AG04450 (cell line): ENCODE results near the gene MGAT1. TPM values are rescaled to one million over a fixed set of nuclear protein-coding genes. Genes with fewer than 3 reads are reported as not detected.
A peak's percentile ranks its signal among the peaks of the same experiment; 100 is the strongest.

Source experiments
- CTCF ChIA-PET: fragments of 300-600, 350-600 bp; formaldehyde crosslinking; extraction: SDS; loops from one replicate; lab custom pipeline; 2022; ENCODE audit warnings: antibody characterized with exemption, inconsistent platforms; lab: Charles Lee
- POLR2A ChIA-PET: fragments of 350-600 bp; formaldehyde crosslinking; extraction: SDS; loops from one replicate; lab custom pipeline; 2021; ENCODE audit warnings: antibody characterized with exemption, inconsistent platforms; lab: Yijun Ruan, JAX
- DNase-seq: peaks from one replicate; pipeline ENCODE4 v3.0.0-alpha.2; 2011; ENCODE audit warnings: low read depth, low spot score
- H3K27ac ChIP-seq: one replicate; pipeline ENCODE4 v1.5.1; 2012; ENCODE audit warnings: low read depth, low read length, control low read depth
- H3K27me3 ChIP-seq: one replicate; pipeline ENCODE4 v1.6.0; 2012; ENCODE audit warnings: low read length; ENCODE audit not compliant: control insufficient read depth, insufficient read depth
- H3K4me3 ChIP-seq: 2 replicates; pipeline ENCODE4 v1.5.1; 2011; ENCODE audit warnings: mild to moderate bottlenecking, low read depth, low read length, control low read depth
- H3K9me3 ChIP-seq: 2 replicates; pipeline ENCODE4 v1.5.1; 2012; ENCODE audit warnings: low read length; ENCODE audit not compliant: control insufficient read depth, insufficient read depth
- polyA plus RNA-seq: library from polyadenylated mRNA; depleted of rRNA; stranded (reverse); fragments of >200 nt; gene quantifications from 2 replicates; pipeline ENCODE4 v1.2.3, GENCODE V29; 2011
- TF ChIP-seq, protein P1 (sequence below): IDR thresholded peaks from 2 replicates; pipeline ENCODE4 v1.5.1; 2011; ENCODE audit warnings: low read depth, low read length, control low read depth, inconsistent platforms

The MGAT1 gene
- polyA plus RNA-seq, 1 experiment = 96.2 TPM

DNA sequence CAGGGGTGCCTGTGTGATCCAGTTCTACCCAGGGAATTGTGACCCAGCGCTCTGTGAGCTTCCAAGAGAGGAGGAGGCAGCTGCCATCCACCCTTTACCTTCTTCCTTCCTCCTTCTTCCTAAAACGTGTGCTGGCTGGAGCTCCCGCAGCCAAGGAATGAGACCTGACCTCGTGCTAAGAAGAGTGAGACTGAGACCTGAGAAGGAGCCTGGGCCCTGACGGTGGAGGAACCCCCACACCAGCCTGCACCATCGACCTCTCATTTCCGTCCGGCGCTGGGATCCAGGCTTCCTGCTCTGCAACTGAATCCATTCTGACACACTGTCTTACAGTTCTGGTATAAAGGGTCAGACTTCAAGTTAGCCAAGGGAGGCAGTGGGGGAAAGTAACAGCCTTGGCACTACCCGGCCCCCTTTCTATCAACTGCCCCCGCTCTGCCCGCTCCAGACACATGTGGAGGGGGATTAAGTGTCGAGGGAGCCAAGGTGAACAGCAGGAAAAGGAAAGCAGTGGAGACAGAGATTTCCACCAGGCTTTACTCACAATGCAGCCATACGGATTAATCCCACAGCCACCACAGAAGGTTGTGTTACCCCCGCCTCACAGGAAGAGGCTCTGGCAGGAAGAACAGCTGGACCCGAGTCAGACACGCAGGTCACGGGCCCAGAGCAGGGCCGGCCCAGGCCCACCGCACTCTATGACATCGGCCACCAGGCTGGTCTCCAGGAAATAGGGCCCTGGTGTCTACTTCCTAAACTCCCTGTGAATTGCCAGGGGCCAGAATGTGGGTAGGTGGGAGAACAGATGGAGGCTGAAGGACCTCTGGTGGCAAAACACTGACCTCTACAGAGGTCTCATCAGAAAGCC, 15.8 kb downstream of the MGAT1 start:
- Histone ChIP-seq H3K4me3 (no peak overlapping the region), H3K9me3 (peaks cover under 1% of the 10 kb centered on the region; the same call in 1 of the 2 replicates), H3K27ac (peak overlapping the region; percentile 99), H3K27me3 (no peaks in the 10 kb centered on the region)
- DNase-seq = no peak
- ChIA-PET POLR2A (interaction anchor here (0.9 to 2.9 kb wide), 9 partner anchors 11 to 474 kb away, joined by 3 to 20 read pairs (median 7); partner anchors contain the start of genes MGAT1, TRIM52 and ZFP62), CTCF (no interaction called here)
- TF ChIP-seq, protein P1, sequence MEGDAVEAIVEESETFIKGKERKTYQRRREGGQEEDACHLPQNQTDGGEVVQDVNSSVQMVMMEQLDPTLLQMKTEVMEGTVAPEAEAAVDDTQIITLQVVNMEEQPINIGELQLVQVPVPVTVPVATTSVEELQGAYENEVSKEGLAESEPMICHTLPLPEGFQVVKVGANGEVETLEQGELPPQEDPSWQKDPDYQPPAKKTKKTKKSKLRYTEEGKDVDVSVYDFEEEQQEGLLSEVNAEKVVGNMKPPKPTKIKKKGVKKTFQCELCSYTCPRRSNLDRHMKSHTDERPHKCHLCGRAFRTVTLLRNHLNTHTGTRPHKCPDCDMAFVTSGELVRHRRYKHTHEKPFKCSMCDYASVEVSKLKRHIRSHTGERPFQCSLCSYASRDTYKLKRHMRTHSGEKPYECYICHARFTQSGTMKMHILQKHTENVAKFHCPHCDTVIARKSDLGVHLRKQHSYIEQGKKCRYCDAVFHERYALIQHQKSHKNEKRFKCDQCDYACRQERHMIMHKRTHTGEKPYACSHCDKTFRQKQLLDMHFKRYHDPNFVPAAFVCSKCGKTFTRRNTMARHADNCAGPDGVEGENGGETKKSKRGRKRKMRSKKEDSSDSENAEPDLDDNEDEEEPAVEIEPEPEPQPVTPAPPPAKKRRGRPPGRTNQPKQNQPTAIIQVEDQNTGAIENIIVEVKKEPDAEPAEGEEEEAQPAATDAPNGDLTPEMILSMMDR = no peak

DNA sequence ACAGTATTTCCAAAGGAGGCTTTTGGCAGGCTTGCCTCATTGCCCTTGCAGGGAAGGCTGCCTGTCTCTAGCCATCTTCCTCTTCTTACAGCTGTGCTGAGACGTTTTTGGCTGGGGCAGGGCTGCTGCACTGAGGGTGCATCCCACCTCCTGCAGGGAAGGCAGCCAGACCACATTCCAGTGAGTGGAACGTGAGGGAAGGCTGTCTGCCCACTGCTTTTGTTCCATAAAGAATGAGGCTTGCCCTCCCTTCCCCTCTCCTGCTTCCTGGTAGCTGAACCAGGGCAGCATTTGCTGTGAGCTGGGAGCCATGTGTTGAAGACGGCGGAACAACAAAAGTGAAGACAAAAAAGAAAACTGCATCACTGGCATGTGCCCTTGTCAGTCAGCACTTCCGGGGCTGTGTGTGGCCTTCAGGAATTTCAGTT, 16.8 kb downstream of the MGAT1 start:
- CTCF ChIA-PET = interaction anchor here (3.2 kb wide), 1 partner anchor 83 kb away, joined by 14 read pairs; no protein-coding TSS in a partner anchor
- H3K4me3 ChIP-seq = no peak overlapping the region
- TF ChIP-seq, protein P1 = no peak
- H3K27ac ChIP-seq = peak overlapping the region; percentile 99
- no peaks in the 10 kb centered on the region for H3K27me3 ChIP-seq
- H3K9me3 ChIP-seq = no peaks in the 10 kb centered on the region
- POLR2A ChIA-PET = interaction anchor here (0.9 to 2.9 kb wide), 9 partner anchors 9 to 475 kb away, joined by 3 to 20 read pairs (median 7); partner anchors contain the start of genes MGAT1, TRIM52 and ZFP62
- peak; percentile 60 for DNase-seq

GRCh38 chr5:180785121-180785781, 17.4 kb downstream of the MGAT1 start:
- peak; percentile 55 for DNase-seq
- CTCF ChIA-PET = interaction anchor here (0.5 to 3.2 kb wide), 9 partner anchors 9 to 449 kb away, joined by 3 to 15 read pairs (median 4); no protein-coding TSS in a partner anchor
- TF ChIP-seq, protein P1 = no peak
- Histone ChIP-seq H3K27me3 (no peaks in the 10 kb centered on the region), H3K9me3 (no peaks in the 10 kb centered on the region), H3K4me3 (peak overlapping the region; percentile 31), H3K27ac (peak overlapping the region; percentile 99)
- POLR2A ChIA-PET = interaction anchor here (0.6 to 2.9 kb wide), 10 partner anchors 9 to 476 kb away, joined by 3 to 20 read pairs (median 4); partner anchors contain the start of genes MGAT1, TRIM52 and ZFP62

DNA sequence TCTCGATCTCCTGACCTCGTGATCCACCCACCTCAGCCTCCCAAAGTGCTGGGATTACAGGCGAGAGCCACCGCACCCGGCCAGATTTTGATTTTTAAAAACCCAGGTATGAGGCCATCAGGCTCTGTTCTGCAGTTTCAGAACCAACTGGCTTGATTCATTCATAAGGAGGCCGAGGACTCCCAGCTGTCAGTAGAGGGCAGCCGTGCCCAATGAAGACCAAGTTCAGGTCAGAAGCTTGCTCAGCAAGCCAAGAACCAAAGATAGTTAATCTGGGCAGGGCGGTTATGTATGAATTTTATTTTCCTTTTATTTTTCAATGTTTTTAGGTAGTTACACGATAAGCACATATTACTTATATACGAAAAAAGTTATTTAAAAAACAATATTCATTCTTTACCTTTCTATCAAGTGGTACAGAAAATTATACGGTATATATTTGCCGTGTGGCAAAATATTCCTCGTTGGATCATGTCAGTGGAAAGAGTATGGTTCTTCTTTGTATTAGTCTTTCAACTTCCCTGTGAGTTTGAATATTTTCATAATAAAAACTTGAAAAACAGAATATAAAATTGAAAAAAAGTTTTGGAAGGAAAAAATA, 18.0 kb downstream of the MGAT1 start:
- no peaks in the 10 kb centered on the region for H3K27me3 ChIP-seq
- POLR2A ChIA-PET = interaction anchor here (0.6 to 2.9 kb wide), 7 partner anchors 10 to 420 kb away, joined by 3 to 20 read pairs (median 5); partner anchors contain the start of genes MGAT1 and ZFP62
- H3K4me3 ChIP-seq = no peak overlapping the region

More for the DNA sequence above, 18.0 kb downstream of the MGAT1 start:
- H3K27ac ChIP-seq = no peak overlapping the region
- no peaks in the 10 kb centered on the region for H3K9me3 ChIP-seq
- peak; percentile 66 for DNase-seq
- CTCF ChIA-PET = interaction anchor here (0.5 to 3.2 kb wide), 11 partner anchors 9 to 448 kb away, joined by 3 to 15 read pairs (median 4); no protein-coding TSS in a partner anchor
- TF ChIP-seq, protein P1 = peak; percentile 79
